Left renal pelvis (tissue), 4 donors: ENCODE measurements around the gene ENTR1. TPM values are rescaled to one million over a fixed set of nuclear protein-coding genes. Genes with fewer than 3 reads are reported as not detected.
"Not testable (repeated sequence)": the region's sequence is repeated elsewhere in the genome, so short reads cannot be mapped to it uniquely, and the experiment has no call there.

Experiments used
- DNase-seq, 4 donors: peaks; one replicate each; pipeline ENCODE4 v3.0.0-alpha.2; 2013; ENCODE audit warnings: low read depth in 4 of 4, low spot score in 3 of 4
- polyA plus RNA-seq, 4 donors: library from polyadenylated mRNA; unstranded; fragments of 120-200 nt; gene quantifications; one replicate each; pipeline ENCODE4 v1.2.1, GENCODE V29; 2013; ENCODE audit not compliant: insufficient read length in 4 of 4

ENTR1 gene
- polyA plus RNA-seq, 4 donors: 42.1 to 61.4 (median 46.4) TPM

GRCh38 chr9:136423432-136424146, 13.2 kb upstream of the ENTR1 start:
- DNase-seq: no peak

- no peak for DNase-seq
Observed at GRCh38 chr9:136422876-136423275, 12.5 kb upstream of the ENTR1 start.

- no peak for DNase-seq
Observed at GRCh38 chr9:136421791-136422190, 11.4 kb upstream of the ENTR1 start.

- no peak for DNase-seq
Observed at GRCh38 chr9:136419092-136419420, 8.6 kb upstream of the ENTR1 start.

GRCh38 chr9:136418182-136419091, 8.0 kb upstream of the ENTR1 start:
- DNase-seq: no peak

- DNase-seq: no peak
Observed at GRCh38 chr9:136416914-136417313, 6.5 kb upstream of the ENTR1 start.

GRCh38 chr9:136416427-136416826, 6.0 kb upstream of the ENTR1 start:
- no peak for DNase-seq

GRCh38 chr9:136412962-136413361, 2.5 kb upstream of the ENTR1 start:
- no peak for DNase-seq

GRCh38 chr9:136411378-136411777, 964 bp upstream of the ENTR1 start:
- no peak for DNase-seq

- DNase-seq: no peak
Observed at GRCh38 chr9:136409557-136410455, 608 bp downstream of the ENTR1 start.

- no peak for DNase-seq
Observed at GRCh38 chr9:136407911-136408310, 2.5 kb downstream of the ENTR1 start.

GRCh38 chr9:136407061-136407460, 3.4 kb downstream of the ENTR1 start:
- not testable (repeated sequence) for DNase-seq

- DNase-seq: not testable (repeated sequence)
Observed at GRCh38 chr9:136405904-136406303, 4.5 kb downstream of the ENTR1 start.

- DNase-seq: no peak
Observed at GRCh38 chr9:136405481-136405880, 4.9 kb downstream of the ENTR1 start.

GRCh38 chr9:136404801-136405136, 5.6 kb downstream of the ENTR1 start:
- no peak for DNase-seq

- no peak for DNase-seq
Observed at GRCh38 chr9:136403915-136404800, 6.3 kb downstream of the ENTR1 start.

GRCh38 chr9:136403538-136403914, 6.9 kb downstream of the ENTR1 start:
- DNase-seq: no peak

GRCh38 chr9:136402067-136402466, 8.3 kb downstream of the ENTR1 start:
- DNase-seq: no peak

GRCh38 chr9:136401173-136401922, 9.1 kb downstream of the ENTR1 start:
- no peak for DNase-seq
